IPS-NIHi11 (cell line): Measurements from ENCODE around the gene KAZN.
"Not testable (repeated sequence)": the region's sequence is repeated elsewhere in the genome, so short reads cannot be mapped to it uniquely, and the experiment has no call there.

ENCODE experiments used
- DNase-seq: peaks from one replicate; pipeline ENCODE4 v3.0.0; 2012; ENCODE audit warnings: mixed read lengths, low spot score

KAZN gene

GRCh38 chr1:15115542-15116330 lies 517.3 kb downstream of the KAZN start:
- DNase-seq: no peak

GRCh38 chr1:15116966-15117365 lies 518.5 kb downstream of the KAZN start:
- DNase-seq: no peak

GRCh38 chr1:15117671-15118325 lies 519.3 kb downstream of the KAZN start:
- no peak for DNase-seq

- no peak for DNase-seq
Measured at GRCh38 chr1:15118579-15118978, 520.1 kb downstream of the KAZN start.

- DNase-seq: no peak
Measured at GRCh38 chr1:15120251-15120945, 521.9 kb downstream of the KAZN start.

- no peak for DNase-seq
Measured at GRCh38 chr1:15122331-15122730, 523.8 kb downstream of the KAZN start.

GRCh38 chr1:15123270-15123669 lies 524.8 kb downstream of the KAZN start:
- no peak for DNase-seq

- DNase-seq: no peak
Measured at GRCh38 chr1:15123925-15124324, 525.4 kb downstream of the KAZN start.

GRCh38 chr1:15124362-15125100 lies 526.0 kb downstream of the KAZN start:
- peak; percentile 77 for DNase-seq

GRCh38 chr1:15125101-15125745 lies 526.7 kb downstream of the KAZN start:
- DNase-seq: no peak

- no peak for DNase-seq
Measured at GRCh38 chr1:15128077-15128476, 529.6 kb downstream of the KAZN start.

GRCh38 chr1:15128520-15129313 lies 530.2 kb downstream of the KAZN start:
- DNase-seq: peak; percentile 92

GRCh38 chr1:15129944-15130343 lies 531.5 kb downstream of the KAZN start:
- DNase-seq: no peak

- no peak for DNase-seq
Measured at GRCh38 chr1:15130607-15131006, 532.1 kb downstream of the KAZN start.

- DNase-seq: no peak
Measured at GRCh38 chr1:15132965-15133364, 534.5 kb downstream of the KAZN start.

- DNase-seq: no peak
Measured at GRCh38 chr1:15134285-15134684, 535.8 kb downstream of the KAZN start.

GRCh38 chr1:15135604-15136003 lies 537.1 kb downstream of the KAZN start:
- not testable (repeated sequence) for DNase-seq

GRCh38 chr1:15137809-15138208 lies 539.3 kb downstream of the KAZN start:
- no peak for DNase-seq

GRCh38 chr1:15139654-15140350 lies 541.3 kb downstream of the KAZN start:
- DNase-seq: peak; percentile 60

GRCh38 chr1:15141935-15142539 lies 543.6 kb downstream of the KAZN start:
- no peak for DNase-seq
